Endothelial cell of umbilical vein (primary cell): Measurements from ENCODE around the gene FOXP1. TPM values are rescaled to one million over a fixed set of nuclear protein-coding genes. Genes with fewer than 3 reads are reported as not detected.

Source experiments
- BruUV-seq: library from RNA; stranded (reverse); fragments of 400-500 nt; replicated peaks from 2 replicates; lab custom pipeline; 2021; lab: Mats Ljungman, UMichigan
- CTCF ChIA-PET: fragments of 300-600, 350-600 bp; sonication (Branson Sonifier 250); formaldehyde crosslinking; loops from one replicate; lab custom pipeline; 2021; ENCODE audit warnings: antibody characterized with exemption, inconsistent platforms; lab: Charles Lee
- POLR2A ChIA-PET: fragments of 300-600, 350-600 bp; sonication (Branson Sonifier 250); formaldehyde crosslinking; loops from one replicate; lab custom pipeline; 2021; ENCODE audit warnings: antibody characterized with exemption, inconsistent platforms; lab: Charles Lee
- DNase-seq: peaks from one replicate; pipeline ENCODE4 v3.0.0-alpha.2; 2011; ENCODE audit warnings: low read depth, low spot score
- FAIRE-seq: peaks from 2 replicates; lab custom pipeline; 2011; peaks lifted over from hg19 to GRCh38; lab: Jason Lieb, UNC
- H2AFZ ChIP-seq: 2 replicates; pipeline ENCODE4 v1.6.0; 2012; ENCODE audit warnings: low read depth, low read length, control low read depth, inconsistent platforms
- H3K27ac ChIP-seq: 2 replicates; pipeline ENCODE4 v1.5.1; 2011; ENCODE audit warnings: low read depth, mild to moderate bottlenecking, control low read depth, low read length, moderate library complexity; ENCODE audit not compliant: insufficient read depth
- H3K27me3 ChIP-seq, 2 experiments: 2 replicates each; pipeline versions ENCODE4 v1.6.0 to v1.6.1; 2011; ENCODE audit warnings: low read length in 2 of 2, mixed read lengths in 1 of 2; ENCODE audit not compliant: control insufficient read depth in 2 of 2, insufficient read depth in 2 of 2
- H3K36me3 ChIP-seq, 2 experiments: 2 replicates in 1 of 2; 3 replicates in 1 of 2; pipeline ENCODE4 v1.5.1; 2011; ENCODE audit warnings: low read length in 2 of 2, mild to moderate bottlenecking in 1 of 2, moderate library complexity in 1 of 2; ENCODE audit not compliant: control insufficient read depth in 2 of 2, insufficient read depth in 2 of 2; ENCODE audit errors: extremely low read depth in 1 of 2
- H3K4me1 ChIP-seq: 3 replicates; pipeline ENCODE4 v1.5.1; 2011; ENCODE audit warnings: mild to moderate bottlenecking, low read length; ENCODE audit not compliant: control insufficient read depth, insufficient read depth; ENCODE audit errors: extremely low read depth
- H3K4me2 ChIP-seq: 2 replicates; pipeline ENCODE4 v1.6.1; 2011; ENCODE audit warnings: low read length, control low read depth, mixed read lengths; ENCODE audit not compliant: insufficient read depth
- H3K4me3 ChIP-seq, 3 experiments: fragments of 200-600 bp in 1 of 3; sonication (generic), shearing (Covaris generic) in 1 of 3; replicated peaks in 1 of 3; 2 replicates each; pipeline ENCODE4 v1.5.1; 2011 to 2016; ENCODE audit warnings: control low read depth in 3 of 3, low read length in 3 of 3, mild to moderate bottlenecking in 2 of 3, inconsistent platforms in 1 of 3, low read depth in 1 of 3, moderate library complexity in 1 of 3; ENCODE audit not compliant: insufficient read depth in 1 of 3
- H3K79me2 ChIP-seq: 2 replicates; pipeline ENCODE4 v1.6.0; 2012; ENCODE audit warnings: low read length, inconsistent platforms; ENCODE audit not compliant: control insufficient read depth, insufficient read depth
- H3K9ac ChIP-seq: replicated peaks from 2 replicates; pipeline ENCODE3; 2011; ENCODE audit warnings: low read length, control low read depth; ENCODE audit not compliant: insufficient read depth; ENCODE audit errors: extremely low read depth
- H3K9me1 ChIP-seq: replicated peaks from 3 replicates; pipeline ENCODE4 v1.6.0; 2011; ENCODE audit warnings: mild to moderate bottlenecking, low read length; ENCODE audit not compliant: control insufficient read depth, insufficient read depth; ENCODE audit errors: extremely low read depth
- H3K9me3 ChIP-seq: replicated peaks from 2 replicates; pipeline ENCODE4 v1.5.1; 2012; ENCODE audit warnings: low read length, inconsistent platforms; ENCODE audit not compliant: control insufficient read depth, insufficient read depth
- H4K20me1 ChIP-seq: replicated peaks from 2 replicates; pipeline ENCODE3; 2011; ENCODE audit warnings: mild to moderate bottlenecking, low read length; ENCODE audit not compliant: control insufficient read depth, insufficient read depth; ENCODE audit errors: extremely low read depth
- CTCF ChIP-seq, 2 donors: IDR thresholded peaks; 1 replicate in 1 of 2; 2 replicates in 1 of 2; pipeline ENCODE4 v1.5.1; 2011; ENCODE audit warnings: low read length in 2 of 2, mild to moderate bottlenecking in 2 of 2, moderate library complexity in 2 of 2, control low read depth in 1 of 2, inconsistent platforms in 1 of 2, low read depth in 1 of 2; ENCODE audit not compliant: insufficient read depth in 1 of 2; ENCODE audit errors: extremely low read depth in 1 of 2
- EZH2 ChIP-seq: IDR thresholded peaks from 2 replicates; pipeline ENCODE4 v1.6.1; 2012; ENCODE audit warnings: borderline replicate concordance, low read depth, mild to moderate bottlenecking, moderate library complexity, low read length, inconsistent platforms; ENCODE audit not compliant: severe bottlenecking
- JUN ChIP-seq: IDR thresholded peaks from 2 replicates; pipeline ENCODE4 v1.6.1; 2011; ENCODE audit warnings: borderline replicate concordance, low read depth; ENCODE audit not compliant: insufficient read length, insufficient read depth
- MAX ChIP-seq: IDR thresholded peaks from 2 replicates; pipeline ENCODE4 v1.6.1; 2011; ENCODE audit not compliant: insufficient read depth, insufficient read length
- POLR2A ChIP-seq: IDR thresholded peaks from 2 replicates; pipeline ENCODE4 v1.6.1; 2012; ENCODE audit warnings: low read depth, mild to moderate bottlenecking, control low read depth, low read length
- POLR2AphosphoS5 ChIP-seq: IDR thresholded peaks from 2 replicates; pipeline ENCODE4 v1.6.1; 2012; ENCODE audit warnings: low read depth, mild to moderate bottlenecking, control low read depth, low read length, moderate library complexity; ENCODE audit not compliant: insufficient read depth
- dilution Hi-C: fragments of 300-500 bp; cut with MboI; formaldehyde crosslinking; loops from one replicate; pipeline ENCODE4 v1.15.0; 2019; ENCODE audit warnings: low sequenced_read_pairs; ENCODE audit not compliant: extremely low pct_ligation_motif_present
- intact Hi-C: fragments of 100-400 bp; cut with micrococcal nuclease; formaldehyde crosslinking; loops from one replicate; pipeline ENCODE4 v1.10.0; 2022
- polyA plus RNA-seq, 4 experiments: library from polyadenylated mRNA; depleted of rRNA in 3 of 4; stranded (reverse) in 3 of 4; unstranded in 1 of 4; fragments of >200 nt; gene quantifications; 2 replicates each; pipeline versions ENCODE4 v1.2.1 to v1.2.3, GENCODE V29; 2011 to 2012; ENCODE audit warnings: missing spikeins in 1 of 4
- total RNA-seq: library from RNA; stranded (reverse); gene quantifications from 2 replicates; pipeline ENCODE4 v1.2.3, GENCODE V29; 2021

The FOXP1 gene
- total and polyA plus RNA-seq, 2 donors (not counting 3 experiments of a cell fraction or from before 2014, with no cell fraction given) = 41.0 to 107 TPM

GRCh38 chr3:71122641-71123040 is 460.9 kb downstream of the FOXP1 start:
- Histone ChIP-seq H4K20me1 (no peaks in the 10 kb centered on the region), H3K9ac (no peak overlapping the region), H2AFZ (no peak overlapping the region), H3K9me1 (no peaks in the 10 kb centered on the region), H3K9me3 (no peaks in the 10 kb centered on the region), H3K27ac (no peak overlapping the region), H3K27me3 (no peaks in the 10 kb centered on the region), H3K4me2 (no peak overlapping the region), H3K4me3 (no peak overlapping the region), H3K36me3 (no peaks in the 10 kb centered on the region), H3K4me1 (peaks cover 16% of the 10 kb centered on the region), H3K79me2 (peaks cover 21% of the 10 kb centered on the region)
- intact Hi-C loops = no loop called here
- dilution Hi-C loops = no loop called here
- DNase-seq (no peak), FAIRE-seq (no peak)
- TF ChIP-seq MAX (no peak), POLR2AphosphoS5 (no peak), CTCF (IDR thresholded peaks at IDR 0.05; ENCODE audit: extremely low read depth in 1 of 2, insufficient read depth in 1 of 2, low read depth in 1 of 2, low read length in 2 of 2) (no peak), POLR2A (no peak)
- POLR2A ChIA-PET = no interaction called here
- CTCF ChIA-PET = no interaction called here
- BruUV-seq = no TSS peak

DNA sequence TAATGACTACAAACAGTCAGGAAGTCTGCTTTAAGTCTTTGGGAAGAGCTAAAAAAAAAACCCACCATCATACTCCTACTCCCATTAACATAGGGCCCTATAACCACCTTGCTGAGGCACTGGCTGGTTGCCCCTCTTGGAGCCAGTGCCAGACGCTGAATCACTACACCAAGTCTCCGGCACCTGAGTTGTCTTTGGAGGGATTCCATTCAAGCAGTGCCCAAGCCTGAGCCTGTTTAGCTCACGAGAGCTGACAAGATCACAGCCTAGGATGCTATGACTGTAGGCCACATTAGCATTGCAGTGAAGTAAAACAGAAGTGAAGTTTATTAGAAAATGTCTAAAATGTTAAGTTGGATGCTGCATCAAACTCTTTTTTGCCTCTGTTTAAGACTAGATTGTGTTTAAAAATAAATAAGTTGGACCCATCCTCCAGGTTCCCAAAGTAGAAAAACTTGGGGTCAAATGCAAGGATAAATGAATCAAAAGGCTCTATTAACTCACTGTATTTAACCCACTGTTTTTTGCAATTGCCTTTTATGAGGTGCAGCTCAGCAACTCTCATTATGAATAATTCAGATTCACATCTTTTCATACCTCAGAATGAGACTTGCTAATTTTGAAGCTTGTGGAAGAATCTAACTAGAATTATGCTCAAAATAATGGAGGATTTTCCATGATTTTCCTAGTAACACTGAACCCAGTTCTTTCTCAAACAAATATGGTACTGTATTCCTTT is 461.9 kb downstream of the FOXP1 start:
- no peak overlapping the region for H3K4me2 ChIP-seq
- DNase-seq = no peak
- POLR2A ChIA-PET = no interaction called here
- CTCF ChIA-PET = interaction anchor here (1.4 kb wide), 1 partner anchor 19 kb away, joined by 5 read pairs; no protein-coding TSS in a partner anchor
- no peaks in the 10 kb centered on the region for H3K9me3 ChIP-seq
- BruUV-seq = no TSS peak
- no peaks in the 10 kb centered on the region for H3K9me1 ChIP-seq
- intact Hi-C loops = no loop called here
- H2AFZ ChIP-seq = no peak overlapping the region
- no peak overlapping the region for H3K9ac ChIP-seq
- H3K4me3 ChIP-seq = no peak overlapping the region
- peaks cover 14% of the 10 kb centered on the region for H3K79me2 ChIP-seq
- H3K4me1 ChIP-seq = peaks cover 11% of the 10 kb centered on the region
- H3K27me3 ChIP-seq = no peaks in the 10 kb centered on the region
- no peaks in the 10 kb centered on the region for H3K36me3 ChIP-seq
- FAIRE-seq = peak; percentile 28
- dilution Hi-C loops = no loop called here
- TF ChIP-seq JUN (no peak), EZH2 (no peak), CTCF (IDR thresholded peaks at IDR 0.05; ENCODE audit: extremely low read depth in 1 of 2, insufficient read depth in 1 of 2, low read depth in 1 of 2, low read length in 2 of 2) (no peak), POLR2A (no peak), POLR2AphosphoS5 (no peak)
- no peaks in the 10 kb centered on the region for H4K20me1 ChIP-seq
- no peak overlapping the region for H3K27ac ChIP-seq
